T-helper 2 cell treated with Interferon-gamma antibody and Interleukin-4, amounts not matched to agents 5 μg/mL and 100 μg/mL, for 36 hours (primary cell): ENCODE results near the gene IYD.

Source experiments
- DNase-seq: peaks from one replicate; pipeline ENCODE4 v3.0.0; 2021; ENCODE audit warnings: low spot score
- H3K27ac Mint-ChIP-seq: one replicate; pipeline ENCODE4 v1.8.0; 2021; ENCODE audit warnings: mild to moderate bottlenecking, mixed read lengths
- H3K27me3 Mint-ChIP-seq: one replicate; pipeline ENCODE4 v1.8.0; 2021; ENCODE audit warnings: low read depth, mixed read lengths
- H3K36me3 Mint-ChIP-seq: one replicate; pipeline ENCODE4 v1.8.0; 2021; ENCODE audit warnings: low read depth, mixed read lengths
- H3K4me1 Mint-ChIP-seq: one replicate; pipeline ENCODE4 v1.8.0; 2021; ENCODE audit warnings: low read depth, mixed read lengths
- H3K4me3 Mint-ChIP-seq: one replicate; pipeline ENCODE4 v1.8.0; 2022; ENCODE audit warnings: mild to moderate bottlenecking, moderate library complexity, mixed read lengths
- H3K9me3 Mint-ChIP-seq: one replicate; pipeline ENCODE4 v1.8.0; 2021; ENCODE audit warnings: mixed read lengths

Gene IYD

DNA sequence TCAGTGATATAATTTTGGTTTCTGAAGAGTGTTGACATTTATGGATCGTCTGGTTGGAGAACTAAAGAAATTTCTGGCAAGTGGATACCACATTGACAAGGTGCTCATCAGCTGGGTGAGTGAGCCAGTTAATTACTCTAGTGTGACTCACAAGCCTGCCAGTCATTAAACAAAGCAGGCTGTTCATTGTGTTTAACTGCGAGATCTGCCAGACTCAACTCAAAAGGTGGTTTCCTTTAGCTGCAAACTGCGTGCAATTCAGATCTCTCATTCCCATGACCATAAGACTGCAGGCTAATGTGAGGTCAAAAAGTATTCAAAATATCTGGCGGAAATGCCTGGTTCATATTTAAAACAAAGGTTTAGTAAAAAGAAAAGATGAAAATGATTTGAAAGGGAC is 32.5 kb upstream of the IYD start:
- DNase-seq = peak; percentile 6
- H3K27me3 Mint-ChIP-seq = peaks cover 15% of the 10 kb centered on the region
- H3K4me3 Mint-ChIP-seq = no peak overlapping the region
- H3K9me3 Mint-ChIP-seq = no peaks in the 10 kb centered on the region
- no peak overlapping the region for H3K27ac Mint-ChIP-seq
- no peaks in the 10 kb centered on the region for H3K36me3 Mint-ChIP-seq
- no peaks in the 10 kb centered on the region for H3K4me1 Mint-ChIP-seq

DNA sequence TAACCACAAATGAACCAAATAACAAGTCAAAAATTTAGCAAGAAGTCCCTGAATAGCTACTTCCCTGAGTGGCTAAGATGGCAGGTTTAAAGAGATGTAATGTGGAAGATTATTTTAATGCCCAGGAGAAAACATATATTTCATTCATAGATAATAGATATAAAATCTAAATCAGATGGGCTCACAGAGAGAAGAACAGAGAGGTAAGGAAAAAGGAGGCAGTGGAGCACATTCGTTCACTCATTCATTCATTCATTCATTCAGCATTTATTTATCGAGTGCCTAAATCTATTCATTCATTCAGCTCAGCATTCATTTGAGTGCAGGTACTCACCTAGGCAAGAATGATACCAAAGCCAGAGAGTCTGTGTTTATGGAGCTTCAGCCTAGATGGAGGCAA is 32.1 kb upstream of the IYD start:
- no peak for DNase-seq
- no peaks in the 10 kb centered on the region for H3K36me3 Mint-ChIP-seq
- H3K4me1 Mint-ChIP-seq = no peaks in the 10 kb centered on the region
- peaks cover 15% of the 10 kb centered on the region for H3K27me3 Mint-ChIP-seq
- no peak overlapping the region for H3K27ac Mint-ChIP-seq
- no peak overlapping the region for H3K4me3 Mint-ChIP-seq
- H3K9me3 Mint-ChIP-seq = no peaks in the 10 kb centered on the region

DNA sequence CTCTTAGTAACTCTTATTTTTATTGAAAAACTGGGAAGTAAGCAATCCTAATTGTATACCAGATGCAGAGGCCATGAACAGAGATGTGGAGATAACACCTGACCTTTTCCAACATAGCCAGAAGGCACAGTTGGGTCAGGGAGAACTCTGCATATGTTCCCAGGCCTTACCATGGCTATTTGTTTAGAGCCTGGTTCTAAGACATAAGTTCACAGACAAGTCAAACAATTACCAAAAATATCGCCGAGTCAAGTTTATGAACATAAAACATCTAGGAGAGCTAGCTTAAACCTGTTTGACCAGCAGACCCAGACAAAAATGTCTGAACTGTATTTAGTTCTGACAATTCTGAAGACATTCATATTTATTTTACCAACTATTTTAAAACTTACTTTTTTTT is 26.7 kb upstream of the IYD start:
- Mint-ChIP-seq H3K27ac (no peak overlapping the region), H3K9me3 (no peaks in the 10 kb centered on the region), H3K4me3 (no peak overlapping the region), H3K4me1 (no peaks in the 10 kb centered on the region), H3K36me3 (no peaks in the 10 kb centered on the region), H3K27me3 (peaks cover 24% of the 10 kb centered on the region)
- DNase-seq = no peak

DNA sequence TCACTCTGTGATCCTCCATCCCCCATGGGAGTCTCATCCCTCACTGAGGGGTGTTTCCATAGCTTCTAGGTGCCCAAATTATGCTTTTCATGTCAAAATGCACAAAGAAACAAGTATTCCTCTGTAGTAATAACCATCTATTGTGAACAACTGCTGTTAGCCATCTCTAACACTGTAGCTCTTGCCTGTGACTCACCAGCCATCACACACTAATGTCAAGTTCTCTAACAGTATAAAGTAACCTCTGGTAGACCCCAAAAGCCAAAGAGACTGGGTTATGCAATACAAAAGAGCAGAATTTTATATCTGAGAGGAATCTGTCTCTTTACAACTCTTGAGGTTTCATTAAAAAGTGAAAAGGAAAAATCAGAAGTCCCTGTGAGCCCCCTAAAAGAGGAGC is 25.4 kb upstream of the IYD start:
- H3K27me3 Mint-ChIP-seq = peaks cover 27% of the 10 kb centered on the region
- H3K4me1 Mint-ChIP-seq = no peaks in the 10 kb centered on the region
- no peaks in the 10 kb centered on the region for H3K36me3 Mint-ChIP-seq
- no peak for DNase-seq
- no peak overlapping the region for H3K4me3 Mint-ChIP-seq
- no peaks in the 10 kb centered on the region for H3K9me3 Mint-ChIP-seq
- no peak overlapping the region for H3K27ac Mint-ChIP-seq

DNA sequence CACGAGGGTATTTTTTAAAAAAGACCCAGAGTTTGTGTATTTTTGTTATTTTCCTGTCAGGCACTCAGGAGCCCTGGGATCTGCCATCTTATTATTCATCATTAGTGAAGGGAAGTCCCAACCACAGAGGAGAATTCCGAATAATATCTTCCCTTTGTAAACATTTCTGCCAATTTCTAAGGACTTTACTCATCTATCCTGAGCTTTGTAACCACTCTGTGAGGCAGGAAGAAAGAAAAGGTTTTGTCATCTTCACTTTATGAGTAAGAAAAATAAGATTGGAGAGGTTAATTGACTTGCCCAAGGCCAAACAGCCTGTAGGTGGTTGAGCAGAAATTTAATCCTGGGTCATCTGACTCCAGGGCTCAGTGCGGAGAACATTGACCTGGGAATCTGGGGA is 23.0 kb upstream of the IYD start:
- DNase-seq = no peak
- Mint-ChIP-seq H3K36me3 (no peaks in the 10 kb centered on the region), H3K9me3 (no peaks in the 10 kb centered on the region), H3K4me1 (no peaks in the 10 kb centered on the region), H3K27me3 (peaks cover 22% of the 10 kb centered on the region), H3K27ac (no peak overlapping the region), H3K4me3 (no peak overlapping the region)

DNA sequence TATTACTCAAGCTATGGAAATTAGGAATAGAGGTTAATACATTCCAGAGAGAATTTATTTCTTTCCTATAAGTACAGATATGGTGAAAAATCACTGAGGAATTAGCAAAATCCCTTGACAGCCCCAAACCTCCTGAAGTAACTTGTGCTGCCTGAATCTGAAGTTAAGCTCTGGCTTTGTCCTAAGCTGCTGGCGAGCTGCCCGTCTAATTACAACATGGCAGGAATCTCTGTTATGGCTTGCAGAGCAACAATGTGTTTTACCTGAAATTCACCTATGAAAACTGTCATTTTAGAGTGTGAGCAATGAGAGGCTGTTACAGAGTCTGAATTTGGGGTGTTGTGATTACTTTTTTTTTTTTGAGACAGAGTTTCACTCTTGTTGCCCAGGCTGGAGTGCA is 22.5 kb upstream of the IYD start:
- H3K36me3 Mint-ChIP-seq = no peaks in the 10 kb centered on the region
- DNase-seq = no peak
- peaks cover 21% of the 10 kb centered on the region for H3K27me3 Mint-ChIP-seq
- H3K9me3 Mint-ChIP-seq = no peaks in the 10 kb centered on the region
- no peak overlapping the region for H3K4me3 Mint-ChIP-seq
- no peaks in the 10 kb centered on the region for H3K4me1 Mint-ChIP-seq
- no peak overlapping the region for H3K27ac Mint-ChIP-seq

DNA sequence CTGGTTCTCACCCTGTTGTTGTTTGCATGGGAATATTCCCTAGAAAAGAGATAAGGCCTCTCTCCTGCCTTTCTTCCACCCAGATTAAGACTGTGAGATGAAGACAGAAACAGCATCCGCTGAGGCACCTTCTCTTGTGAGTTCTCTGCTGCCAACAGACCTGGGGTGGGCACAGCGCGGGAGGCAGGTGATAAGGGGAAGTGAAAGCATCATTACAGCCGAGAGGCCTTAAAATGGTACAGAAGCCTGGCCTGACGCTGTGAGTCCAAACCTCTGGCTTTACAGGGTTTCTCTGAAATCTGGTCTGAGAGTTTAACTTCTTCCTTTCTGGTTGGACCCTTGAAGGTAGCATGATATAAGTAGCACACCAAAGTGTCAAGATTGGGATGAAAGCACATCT is 21.0 kb upstream of the IYD start:
- H3K27me3 Mint-ChIP-seq = peaks cover 25% of the 10 kb centered on the region
- H3K27ac Mint-ChIP-seq = no peak overlapping the region
- no peaks in the 10 kb centered on the region for H3K9me3 Mint-ChIP-seq
- H3K4me3 Mint-ChIP-seq = no peak overlapping the region
- DNase-seq = no peak
- no peaks in the 10 kb centered on the region for H3K36me3 Mint-ChIP-seq
- H3K4me1 Mint-ChIP-seq = peaks cover 6% of the 10 kb centered on the region

DNA sequence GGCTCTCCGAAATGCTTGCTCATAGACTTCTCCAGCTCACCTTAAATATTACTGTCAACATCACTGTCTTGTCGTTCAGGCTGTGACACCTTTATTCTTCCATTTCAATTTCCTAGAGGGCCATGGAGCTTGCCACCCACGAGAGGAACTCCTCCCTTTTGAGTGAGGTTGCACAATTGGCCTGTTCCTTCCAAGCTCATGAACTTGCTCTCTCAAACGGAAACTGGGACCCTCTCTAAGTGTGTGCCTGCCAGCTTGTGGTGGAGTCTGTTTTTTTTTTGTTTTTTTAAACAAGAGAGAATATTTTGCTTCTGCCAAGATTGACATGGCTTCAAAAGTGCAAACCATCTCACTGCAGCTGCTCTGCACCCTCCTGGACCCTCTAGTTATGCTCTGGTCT is 19.3 kb upstream of the IYD start:
- H3K36me3 Mint-ChIP-seq = no peaks in the 10 kb centered on the region
- no peaks in the 10 kb centered on the region for H3K9me3 Mint-ChIP-seq
- DNase-seq = no peak
- H3K4me1 Mint-ChIP-seq = peaks cover 7% of the 10 kb centered on the region
- no peak overlapping the region for H3K4me3 Mint-ChIP-seq
- H3K27ac Mint-ChIP-seq = no peak overlapping the region
- peaks cover 19% of the 10 kb centered on the region for H3K27me3 Mint-ChIP-seq

DNA sequence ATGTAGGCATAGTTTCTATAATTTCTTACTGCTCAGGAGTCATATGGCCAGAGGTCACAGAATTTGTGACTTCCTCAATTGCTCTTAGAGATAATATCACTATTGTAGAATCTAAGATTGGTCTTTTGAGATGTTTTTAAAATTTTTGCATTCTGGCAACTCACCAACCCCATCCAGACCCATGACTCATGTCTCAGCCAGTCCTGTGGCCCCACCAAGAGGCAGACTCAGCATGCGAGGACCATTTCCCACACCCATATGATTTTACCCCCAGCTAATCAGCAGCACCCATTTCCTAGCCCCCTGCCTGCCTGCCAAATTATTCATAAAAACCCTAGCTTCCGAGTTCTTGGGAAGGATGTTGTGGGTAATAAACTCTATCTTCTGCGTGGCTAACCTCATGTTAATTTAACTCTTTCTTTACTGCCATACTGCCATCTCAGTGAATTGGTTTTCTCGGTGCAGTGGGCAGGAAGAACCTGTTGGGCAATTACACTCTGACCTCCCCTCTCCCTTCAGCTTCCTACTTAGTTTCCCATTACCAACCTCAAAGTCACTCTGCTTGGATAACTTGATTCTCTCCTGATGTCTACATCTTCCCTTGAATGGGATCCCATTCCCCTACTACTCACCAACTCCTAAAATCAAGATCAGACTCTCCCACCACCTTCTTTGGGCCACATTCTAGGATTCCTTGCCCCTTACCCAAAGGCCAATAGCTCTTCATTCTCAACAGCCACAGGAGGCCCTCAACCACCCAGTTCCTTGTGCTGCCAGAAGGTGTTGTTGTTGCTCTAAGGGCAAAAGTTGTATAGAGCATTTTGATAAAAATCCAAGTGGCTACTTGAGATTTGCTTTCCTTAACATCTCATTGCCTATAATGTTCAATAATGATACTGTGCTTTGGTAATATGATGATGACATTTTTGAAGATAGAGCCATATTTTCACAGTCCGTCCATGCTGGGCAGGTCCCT is 16.2 kb upstream of the IYD start:
- no peak for DNase-seq
- Mint-ChIP-seq H3K27ac (no peak overlapping the region), H3K36me3 (no peaks in the 10 kb centered on the region)

DNA sequence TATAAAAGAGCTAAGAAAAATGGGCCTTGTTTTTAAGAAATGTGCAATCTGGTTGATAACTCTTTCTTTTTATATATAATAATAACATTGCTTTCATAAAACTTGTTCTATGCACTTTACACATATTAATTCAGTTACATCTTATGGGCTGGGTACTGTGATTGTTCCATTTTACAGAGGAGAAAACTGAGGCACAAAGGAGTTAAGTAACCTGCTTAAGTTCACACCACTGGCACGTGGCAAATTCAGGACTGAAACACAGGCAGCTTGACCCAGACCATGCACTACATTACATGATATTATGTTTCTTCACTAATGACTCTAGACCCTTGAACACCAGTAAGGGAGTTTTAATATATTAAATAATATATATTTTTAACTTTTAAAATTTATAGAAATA is 15.4 kb upstream of the IYD start:
- DNase-seq = no peak
- no peaks in the 10 kb centered on the region for H3K9me3 Mint-ChIP-seq
- H3K27me3 Mint-ChIP-seq = peaks cover 27% of the 10 kb centered on the region
- H3K4me1 Mint-ChIP-seq = peaks cover 7% of the 10 kb centered on the region
- H3K4me3 Mint-ChIP-seq = no peak overlapping the region
- no peaks in the 10 kb centered on the region for H3K36me3 Mint-ChIP-seq
- no peak overlapping the region for H3K27ac Mint-ChIP-seq

More for the DNA sequence above, 16.2 kb upstream of the IYD start:
- Mint-ChIP-seq H3K27me3 (peaks cover 31% of the 10 kb centered on the region), H3K9me3 (no peaks in the 10 kb centered on the region), H3K4me3 (no peak overlapping the region), H3K4me1 (peaks cover 7% of the 10 kb centered on the region)

DNA sequence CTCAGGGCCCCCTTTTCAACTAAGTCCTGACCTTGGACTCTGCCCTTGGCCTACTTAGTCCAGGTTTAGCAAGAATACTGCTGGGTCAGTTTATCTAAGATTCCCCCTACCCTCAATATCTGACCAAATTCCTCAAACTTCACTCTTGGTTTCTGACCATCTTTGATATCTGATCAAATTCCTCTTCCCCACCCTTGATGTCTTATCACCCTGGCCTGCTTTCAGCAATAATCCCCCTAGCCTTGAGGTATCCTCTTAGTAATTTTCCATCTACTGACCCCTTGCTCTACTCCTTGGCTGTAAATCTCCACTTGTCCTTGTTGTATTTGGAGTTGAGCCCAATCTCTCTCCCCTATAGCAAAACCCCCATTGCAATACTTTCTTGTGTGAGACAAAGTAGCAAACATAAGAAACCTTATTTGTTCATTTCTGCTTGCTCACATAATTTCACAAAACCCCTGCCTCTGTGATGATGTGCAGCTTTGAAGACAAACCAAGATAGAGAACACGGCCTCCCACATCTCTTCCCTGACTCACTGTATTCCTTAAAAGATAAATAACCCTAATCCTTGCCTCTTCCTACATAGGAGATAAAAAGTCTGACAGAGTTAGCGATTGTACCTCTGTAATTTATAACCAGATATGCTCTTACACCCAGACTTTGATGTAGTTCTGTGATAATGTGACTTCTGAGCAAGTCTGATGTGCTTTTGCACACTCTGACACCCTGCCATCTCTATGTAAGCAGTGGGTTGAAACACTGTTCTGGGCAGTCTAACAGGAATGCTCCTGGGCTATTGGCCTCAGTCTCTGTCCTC is 13.8 kb upstream of the IYD start:
- H3K4me3 Mint-ChIP-seq = no peak overlapping the region
- DNase-seq = no peak
- H3K27me3 Mint-ChIP-seq = peaks cover 30% of the 10 kb centered on the region
- no peaks in the 10 kb centered on the region for H3K9me3 Mint-ChIP-seq
- H3K36me3 Mint-ChIP-seq = no peaks in the 10 kb centered on the region
- no peak overlapping the region for H3K27ac Mint-ChIP-seq
- peaks cover 7% of the 10 kb centered on the region for H3K4me1 Mint-ChIP-seq

DNA sequence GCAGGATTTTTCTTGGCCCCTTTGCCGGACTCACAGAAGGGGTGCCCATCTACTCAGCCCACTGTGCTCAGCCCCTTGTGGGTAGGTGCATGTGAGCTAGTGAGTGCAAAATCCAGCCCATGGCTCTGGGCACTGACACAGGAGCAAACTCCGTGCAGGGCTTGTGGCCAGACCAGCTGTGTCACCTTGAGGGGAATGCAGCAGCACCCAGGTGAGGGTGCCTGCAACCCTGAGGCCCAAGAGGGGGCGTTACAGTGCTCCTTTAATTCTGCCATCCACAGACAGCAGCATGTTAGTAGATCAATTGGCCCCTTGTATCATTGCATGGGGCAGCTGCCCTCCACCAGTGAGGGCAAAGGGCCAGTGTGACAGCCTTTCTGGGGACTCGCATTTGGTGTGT is 12.9 kb upstream of the IYD start:
- Mint-ChIP-seq H3K36me3 (no peaks in the 10 kb centered on the region), H3K4me1 (peaks cover 7% of the 10 kb centered on the region), H3K27ac (no peak overlapping the region), H3K27me3 (peaks cover 37% of the 10 kb centered on the region), H3K9me3 (no peaks in the 10 kb centered on the region), H3K4me3 (no peak overlapping the region)
- no peak for DNase-seq

DNA sequence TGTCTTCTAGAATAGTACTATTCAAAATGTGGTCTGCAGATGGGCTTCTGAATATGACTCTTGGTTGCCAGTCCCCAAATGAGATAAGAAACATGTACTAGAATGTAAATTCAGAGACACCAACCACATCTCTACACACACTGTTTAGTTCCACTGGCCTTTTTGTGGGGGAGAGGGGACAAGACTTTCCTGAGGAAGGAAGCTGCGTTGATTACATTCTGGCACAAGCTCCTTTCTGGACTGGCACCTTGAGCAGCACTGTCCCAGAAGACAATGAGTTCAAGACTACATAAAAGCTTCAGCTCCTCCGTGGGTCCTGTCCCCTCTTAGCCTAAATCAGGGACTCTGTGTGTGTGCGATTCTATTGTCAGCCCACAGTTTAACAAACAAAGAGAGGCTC is 6.9 kb upstream of the IYD start:
- no peaks in the 10 kb centered on the region for H3K4me1 Mint-ChIP-seq
- H3K36me3 Mint-ChIP-seq = no peaks in the 10 kb centered on the region
- H3K9me3 Mint-ChIP-seq = no peaks in the 10 kb centered on the region
- DNase-seq = no peak
- peaks cover 20% of the 10 kb centered on the region for H3K27me3 Mint-ChIP-seq
- no peak overlapping the region for H3K27ac Mint-ChIP-seq
- no peak overlapping the region for H3K4me3 Mint-ChIP-seq

DNA sequence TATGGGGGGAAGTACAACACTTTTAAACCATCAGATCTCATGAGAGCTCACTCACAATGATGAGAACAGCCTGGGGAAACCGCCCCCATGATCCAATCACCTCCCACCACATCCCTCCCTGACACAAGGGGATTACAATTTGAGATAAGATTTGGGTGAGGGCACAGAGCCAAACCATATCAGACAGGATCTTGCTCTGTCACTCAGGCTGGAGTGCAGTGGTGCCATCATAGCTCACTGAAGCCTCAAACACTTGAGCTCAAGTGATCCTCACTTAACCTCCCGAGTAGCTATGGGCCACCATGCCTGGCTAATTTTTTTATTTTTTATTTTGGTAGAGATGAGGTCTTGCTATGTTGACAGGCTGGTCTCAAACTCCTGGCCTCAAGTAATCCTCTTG is 5.1 kb upstream of the IYD start:
- no peaks in the 10 kb centered on the region for H3K9me3 Mint-ChIP-seq
- no peak overlapping the region for H3K4me3 Mint-ChIP-seq
- DNase-seq = no peak
- no peak overlapping the region for H3K27ac Mint-ChIP-seq
- H3K27me3 Mint-ChIP-seq = peaks cover 13% of the 10 kb centered on the region
- H3K36me3 Mint-ChIP-seq = no peaks in the 10 kb centered on the region
- H3K4me1 Mint-ChIP-seq = no peaks in the 10 kb centered on the region
